B cell (primary cell): Measurements from ENCODE around the gene ASPA. TPM values are rescaled to one million over a fixed set of nuclear protein-coding genes. Genes with fewer than 3 reads are reported as not detected.
A peak's percentile ranks its signal among the peaks of the same experiment; 100 is the strongest.

Experiments
- ATAC-seq: fragments of 200-7000 bp; cut with Tn5 transposase; one replicate; pipeline ENCODE4 v1.10.0; 2021; ENCODE audit warnings: low read depth, mild to moderate bottlenecking, moderate number of reproducible peaks, moderate library complexity
- CTCF ChIA-PET: fragments of 350-600 bp; sonication (Branson Sonifier 250); formaldehyde crosslinking; loops from one replicate; lab custom pipeline; 2021; ENCODE audit warnings: antibody characterized with exemption, inconsistent platforms; lab: Charles Lee
- POLR2A ChIA-PET: fragments of 350-600 bp; sonication (Branson Sonifier 250); formaldehyde crosslinking; loops from one replicate; lab custom pipeline; 2021; ENCODE audit warnings: antibody characterized with exemption; lab: Charles Lee
- DNase-seq: peaks from one replicate; pipeline ENCODE4 v3.0.0; 2013
- H2AFZ ChIP-seq: 2 replicates; pipeline ENCODE4 v1.6.1; 2012; ENCODE audit warnings: mild to moderate bottlenecking, low read depth, low read length; ENCODE audit not compliant: insufficient read depth, poor library complexity, severe bottlenecking
- H3K27ac ChIP-seq, 2 donors: 1 replicate in 1 of 2; 2 replicates in 1 of 2; pipeline ENCODE4 v1.5.1; 2012 to 2013; ENCODE audit warnings: low read length in 2 of 2, mild to moderate bottlenecking in 2 of 2, moderate library complexity in 1 of 2
- H3K27me3 ChIP-seq, 4 experiments: fragments of 200-600 bp in 1 of 4; sonication (generic) in 1 of 4; replicated peaks in 1 of 4; 1 replicate in 2 of 4; 2 replicates in 2 of 4; pipeline versions ENCODE4 v1.6.1 to v1.7.0; 2013 to 2016; ENCODE audit warnings: low read length in 3 of 4, mild to moderate bottlenecking in 2 of 4, mixed read lengths in 1 of 4, moderate library complexity in 1 of 4; ENCODE audit not compliant: insufficient read depth in 4 of 4, control insufficient read depth in 3 of 4; ENCODE audit errors: control extremely low read depth in 1 of 4
- H3K36me3 ChIP-seq, 2 experiments: replicated peaks in 1 of 2; 1 replicate in 1 of 2; 2 replicates in 1 of 2; pipeline versions ENCODE4 v1.6.1 to v1.7.1; 2013; ENCODE audit warnings: low read length in 1 of 2; ENCODE audit not compliant: insufficient read depth in 2 of 2, control insufficient read depth in 1 of 2; ENCODE audit errors: control extremely low read depth in 1 of 2, extremely low read depth in 1 of 2
- H3K4me1 ChIP-seq, 2 donors: fragments of 200-600 bp in 1 of 2; sonication (generic) in 1 of 2; 1 replicate in 1 of 2; 2 replicates in 1 of 2; pipeline versions ENCODE4 v1.5.1 to v1.6.1; 2013 to 2017; ENCODE audit warnings: low read length in 2 of 2; ENCODE audit not compliant: control insufficient read depth in 2 of 2, insufficient read depth in 2 of 2
- H3K4me2 ChIP-seq: replicated peaks from 2 replicates; pipeline ENCODE3; 2012; ENCODE audit warnings: mild to moderate bottlenecking, low read depth, low read length; ENCODE audit not compliant: poor library complexity, severe bottlenecking
- H3K4me3 ChIP-seq, 5 experiments: fragments of 200-600 bp in 1 of 5; sonication (generic) in 1 of 5; 1 replicate in 3 of 5; 2 replicates in 2 of 5; pipeline versions ENCODE4 v1.5.1 to v1.7.0; 2011 to 2016; ENCODE audit warnings: low read length in 4 of 5, mild to moderate bottlenecking in 4 of 5, low read depth in 2 of 5, control low read depth in 1 of 5, moderate library complexity in 1 of 5; ENCODE audit not compliant: insufficient read depth in 1 of 5; ENCODE audit errors: control extremely low read depth in 1 of 5, extremely low read depth in 1 of 5
- H3K79me2 ChIP-seq: fragments of 200-600 bp; sonication (generic); one replicate; pipeline ENCODE4 v1.6.0; 2016; ENCODE audit warnings: low read length; ENCODE audit not compliant: control insufficient read depth, insufficient read depth
- H3K9ac ChIP-seq: fragments of 200-600 bp; sonication (generic); 2 replicates; pipeline ENCODE4 v1.6.1; 2017; ENCODE audit warnings: mild to moderate bottlenecking, low read length, moderate library complexity
- H3K9me3 ChIP-seq, 3 donors: one replicate each; pipeline versions ENCODE4 v1.6.1 to v1.7.1; 2013; ENCODE audit warnings: low read length in 2 of 3; ENCODE audit not compliant: control insufficient read depth in 2 of 3, insufficient read depth in 1 of 3; ENCODE audit errors: control extremely low read depth in 1 of 3
- H4K20me1 ChIP-seq: 2 replicates; pipeline ENCODE4 v1.6.0; 2012; ENCODE audit warnings: mild to moderate bottlenecking, low read length; ENCODE audit not compliant: insufficient read depth, control insufficient read depth, poor library complexity, severe bottlenecking
- H3K27ac Mint-ChIP-seq: one replicate; pipeline ENCODE4 v1.8.0; 2021; ENCODE audit warnings: mixed read lengths
- H3K27me3 Mint-ChIP-seq: one replicate; pipeline ENCODE4 v1.8.0; 2021; ENCODE audit warnings: mixed read lengths
- H3K4me1 Mint-ChIP-seq: one replicate; pipeline ENCODE4 v1.8.0; 2021; ENCODE audit warnings: mixed read lengths
- H3K4me3 Mint-ChIP-seq: one replicate; pipeline ENCODE4 v1.8.0; 2021; ENCODE audit warnings: mixed read lengths
- H3K9me3 Mint-ChIP-seq: one replicate; pipeline ENCODE4 v1.8.0; 2022; ENCODE audit warnings: mixed read lengths; ENCODE audit not compliant: insufficient read depth
- CTCF ChIP-seq: fragments of 200-600 bp; IDR thresholded peaks from one replicate; pipeline ENCODE4 v1.8.0; 2022; ENCODE audit warnings: antibody characterized with exemption, mild to moderate bottlenecking
- EZH2 ChIP-seq: IDR thresholded peaks from 2 replicates; pipeline ENCODE4 v1.6.1; 2012; ENCODE audit warnings: borderline replicate concordance, low read depth, mild to moderate bottlenecking, moderate library complexity, low read length; ENCODE audit not compliant: insufficient read depth, poor library complexity, severe bottlenecking
- WGBS: methylation state at CpG from one replicate; pipeline ENCODE4 v1.1.5; 2013; ENCODE audit warnings: missing lambda C conversion rate; ENCODE audit not compliant: insufficient coverage; 5-methylcytosine and 5-hydroxymethylcytosine counted together
- intact Hi-C: fragments of 100-400 bp; cut with micrococcal nuclease; formaldehyde crosslinking; loops from one replicate; pipeline ENCODE4 v1.10.0; 2022
- polyA plus RNA-seq: library from polyadenylated mRNA; depleted of rRNA; stranded (reverse); fragments of >200 nt; gene quantifications from 2 replicates; pipeline ENCODE4 v1.2.3, GENCODE V29; 2012
- total RNA-seq, 2 donors: library from RNA; stranded (reverse); fragments of 120-200 nt in 1 of 2; gene quantifications; 1 replicate in 1 of 2; 2 replicates in 1 of 2; pipeline versions ENCODE4 v1.2.3 to v1.2.4, GENCODE V29; 2013 to 2022

ASPA gene
- total and polyA plus RNA-seq, 2 donors (not counting 1 experiment from before 2014, with no cell fraction given): not detected

- peak overlapping the region; percentile 32 for H3K27ac Mint-ChIP-seq
- Histone ChIP-seq H3K27ac (no peak overlapping the region), H3K4me3 (peak overlapping the region in 4 of 5 experiments; percentile 12 to 48 (median 30)), H3K36me3 (no peaks in the 10 kb centered on the region), H4K20me1 (no peaks in the 10 kb centered on the region), H3K9ac (peak overlapping the region; percentile 45), H3K9me3 (peaks cover 0 to 2% (median 0%) of the 10 kb centered on the region in 3 donors), H3K4me1 (peaks cover 6 to 15% of the 10 kb centered on the region in 2 donors), H3K27me3 (peaks cover 0 to 7% (median 0%) of the 10 kb centered on the region in 4 experiments), H3K79me2 (no peaks in the 10 kb centered on the region), H2AFZ (peak overlapping the region; percentile 81), H3K4me2 (peak overlapping the region; percentile 78)
- WGBS: 11% methylated on average over 42 of the region's 44 CpGs
- DNase-seq (peak; percentile 77), ATAC-seq (peak; percentile 95)
- H3K4me3 Mint-ChIP-seq: peak overlapping the region; percentile 70
- POLR2A ChIA-PET: interaction anchor here (0.6 kb wide), 1 partner anchor 312 kb away, joined by 3 read pairs; no protein-coding TSS in a partner anchor
- H3K9me3 Mint-ChIP-seq: no peaks in the 10 kb centered on the region
- peaks cover 19% of the 10 kb centered on the region for H3K4me1 Mint-ChIP-seq
- CTCF ChIA-PET: interaction anchor here (0.9 to 1.5 kb wide), 8 partner anchors 12 to 293 kb away, joined by 3 to 5 read pairs (median 3); partner anchors contain the start of genes CTNS and SHPK
- H3K27me3 Mint-ChIP-seq: no peaks in the 10 kb centered on the region
- intact Hi-C loops: loop anchor here (5.0 kb wide), 1 partner anchor 112 kb away; no protein-coding TSS in a partner anchor
- no peak for TF ChIP-seq EZH2
- peak; percentile 71 for TF ChIP-seq CTCF
Observed at GRCh38 chr17:3535253-3535995, 59.6 kb downstream of the ASPA start.
